ENCODE measurements around the gene ZNF462. TPM values are rescaled to one million over a fixed set of nuclear protein-coding genes. Genes with fewer than 3 reads are reported as not detected.

ZNF462 gene
- total RNA-seq, 2 donors from 2014 or later: 33.4 to 41.6 TPM

DNA sequence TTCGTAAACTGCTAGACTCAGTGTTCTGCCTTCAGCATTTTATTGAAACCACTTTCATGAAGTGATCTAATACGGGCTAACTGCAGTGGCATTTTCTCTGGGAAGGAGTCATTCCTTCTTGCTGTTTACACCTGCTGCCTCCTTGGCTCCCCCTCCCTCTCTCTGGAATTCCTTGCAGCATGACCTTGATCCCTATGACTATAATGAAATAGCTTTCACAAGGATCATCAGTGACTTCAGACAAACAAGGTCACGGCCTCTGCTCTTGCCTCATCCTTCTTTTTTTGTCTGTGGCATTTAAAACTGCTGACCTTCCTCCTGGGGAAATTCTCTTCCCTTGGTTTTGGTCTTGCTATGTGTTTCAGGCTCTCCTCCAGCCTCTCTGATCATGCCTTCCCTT lies 90.2 kb downstream of the ZNF462 start:
- DNase-seq (no peak), ATAC-seq (peak; percentile 28)
- intact Hi-C loops (cut with DNase I, micrococcal nuclease): no loop called here

DNA sequence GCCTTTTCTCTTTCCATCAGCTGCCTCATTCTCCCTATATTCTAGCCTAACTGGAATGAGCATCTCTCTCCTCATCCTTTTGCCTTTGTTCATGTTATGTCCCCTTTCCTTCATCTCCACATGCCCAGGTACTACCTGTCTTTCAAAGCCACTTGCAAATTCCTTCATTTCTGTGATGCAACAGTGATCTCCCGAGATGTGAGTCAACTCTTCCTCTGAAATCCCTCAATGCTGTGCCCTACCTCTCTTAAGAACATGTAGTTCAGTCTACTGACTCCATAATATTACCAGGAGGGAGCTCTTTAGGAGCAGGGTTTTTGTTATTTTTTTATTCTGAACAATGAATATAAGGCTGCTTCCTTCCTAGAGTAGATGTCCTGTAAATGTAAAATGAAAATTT lies 91.6 kb downstream of the ZNF462 start:
- ATAC-seq (no peak), DNase-seq (no peak)
- intact Hi-C loops (cut with DNase I, micrococcal nuclease): no loop called here

- intact Hi-C loops (cut with DNase I, micrococcal nuclease): no loop called here
- ATAC-seq (no peak), DNase-seq (no peak)
These were observed 92.2 kb downstream of the ZNF462 start for GRCh38 chr9:106954974-106955850.

GRCh38 chr9:106956971-106957370 lies 94.0 kb downstream of the ZNF462 start:
- DNase-seq: no peak
- no peak for ATAC-seq
- intact Hi-C loops (cut with DNase I, micrococcal nuclease): no loop called here

DNA sequence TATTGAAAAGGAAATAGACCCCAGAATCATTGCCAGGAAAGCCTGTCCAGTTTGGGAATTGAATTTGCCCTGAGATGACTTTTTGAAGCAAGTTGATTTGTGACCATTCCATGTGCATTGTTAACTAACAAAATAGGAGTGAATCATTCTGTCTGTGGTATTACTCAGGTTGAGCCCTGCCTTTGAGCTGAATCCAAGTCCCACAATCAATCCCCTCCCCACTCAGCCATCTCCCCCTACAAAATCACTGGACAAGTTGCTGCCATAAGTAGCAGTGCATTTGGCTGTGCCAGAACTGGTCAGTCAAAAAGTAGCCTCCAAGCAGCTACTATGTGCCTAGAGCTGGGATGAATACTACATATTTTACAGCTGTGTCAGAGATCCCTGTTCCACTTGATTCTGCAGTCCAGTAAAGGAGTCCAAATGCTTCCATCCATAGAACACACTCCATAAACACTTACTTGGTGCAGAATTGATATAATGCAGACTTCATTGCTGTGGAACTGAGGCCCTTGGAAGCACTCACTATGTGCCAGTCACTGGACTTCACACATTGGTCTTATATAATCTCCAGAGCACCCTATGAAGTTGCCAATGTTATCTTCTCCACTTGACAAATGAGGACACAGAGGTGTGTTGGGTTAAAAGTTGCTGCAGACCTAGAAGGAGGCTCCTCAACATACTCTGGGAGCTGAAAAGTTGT lies 96.1 kb downstream of the ZNF462 start:
- no peak for ATAC-seq
- intact Hi-C loops (cut with DNase I, micrococcal nuclease): no loop called here
- DNase-seq: no peak

DNA sequence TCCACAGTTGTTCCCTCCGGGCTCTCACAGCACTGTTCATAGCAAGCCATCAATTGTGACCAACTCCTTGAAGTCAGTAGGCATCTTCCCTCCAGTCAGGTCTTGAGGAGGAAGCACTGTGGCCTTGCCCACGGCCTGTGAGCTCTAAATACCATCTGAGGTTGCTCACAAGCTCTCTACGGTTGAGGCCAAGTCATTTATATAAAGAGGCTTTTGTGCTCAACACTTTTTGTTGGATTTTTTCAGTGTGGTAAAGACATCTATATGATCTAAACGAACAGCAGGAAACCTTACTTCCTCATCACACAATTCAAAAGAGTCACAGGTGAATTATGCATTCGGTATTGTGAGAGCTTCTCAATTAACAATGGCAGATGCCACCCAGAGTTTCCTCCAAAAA lies 97.3 kb downstream of the ZNF462 start:
- no peak for DNase-seq
- no peak for ATAC-seq
- intact Hi-C loops (cut with DNase I, micrococcal nuclease): no loop called here

DNA sequence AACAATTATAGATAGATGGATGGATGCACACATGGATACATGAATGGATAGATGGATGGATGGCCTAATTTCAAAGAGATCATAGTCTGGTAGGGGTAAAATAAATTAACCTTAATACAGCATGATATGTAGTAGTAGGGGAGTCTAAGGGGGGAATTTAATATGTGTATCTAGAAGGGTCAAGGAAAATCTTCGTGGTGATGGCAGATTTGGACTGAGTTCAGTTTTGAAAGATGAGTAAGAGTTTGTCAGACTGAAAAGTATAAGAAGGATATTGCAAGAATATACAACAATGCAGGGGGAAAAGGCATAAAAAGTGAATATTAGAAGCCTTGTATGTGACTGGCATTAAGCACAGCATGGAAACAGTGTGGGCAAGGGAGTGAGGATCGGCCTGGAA lies 98.7 kb downstream of the ZNF462 start:
- ATAC-seq: no peak
- intact Hi-C loops (cut with DNase I, micrococcal nuclease): no loop called here
- DNase-seq: no peak

DNA sequence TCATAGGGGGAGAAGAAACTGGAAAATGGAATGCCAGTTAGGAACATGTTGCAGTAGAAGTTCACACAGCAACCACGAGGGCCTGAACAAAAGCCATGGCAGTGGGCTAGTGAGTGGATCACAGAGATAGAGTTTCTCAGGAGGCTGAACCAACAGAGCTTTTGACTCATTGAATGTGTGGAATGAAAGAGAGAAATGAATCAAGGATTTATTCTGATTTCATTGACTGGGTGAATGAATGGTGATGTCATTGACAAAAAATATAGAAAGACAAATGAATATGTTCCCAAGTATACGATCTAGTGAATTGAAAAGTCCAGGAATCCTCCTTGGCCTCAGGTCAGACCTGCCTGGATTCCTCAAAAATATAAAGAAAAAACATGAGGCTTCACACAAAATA lies 99.2 kb downstream of the ZNF462 start:
- intact Hi-C loops (cut with DNase I, micrococcal nuclease): no loop called here
- no peak for ATAC-seq
- no peak for DNase-seq

- no peak for ATAC-seq
- intact Hi-C loops (cut with DNase I, micrococcal nuclease): no loop called here
- DNase-seq: no peak
These were observed 99.8 kb downstream of the ZNF462 start for GRCh38 chr9:106962615-106963363.

DNA sequence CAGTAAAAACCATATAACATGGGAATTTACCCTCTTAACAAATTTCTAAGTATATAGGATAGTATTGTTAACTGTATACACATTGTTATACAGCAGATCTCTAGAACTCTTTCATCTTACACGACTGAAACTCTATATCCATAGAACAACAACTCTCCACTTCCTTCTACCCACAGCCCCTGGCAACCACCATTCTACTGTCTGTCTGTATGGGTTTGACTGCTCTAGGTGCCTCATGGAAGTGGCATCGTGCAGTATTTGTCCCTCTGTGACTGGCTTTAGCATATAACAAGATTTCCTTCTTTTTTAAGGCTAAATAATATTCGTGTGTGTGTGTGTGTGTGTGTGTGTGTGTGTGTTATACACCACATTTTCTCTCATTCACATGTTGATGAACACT lies 100.7 kb downstream of the ZNF462 start:
- ATAC-seq (no peak), DNase-seq (no peak)
- intact Hi-C loops (cut with DNase I, micrococcal nuclease): no loop called here

- ATAC-seq: no peak
- intact Hi-C loops (cut with DNase I, micrococcal nuclease): no loop called here
- no peak for DNase-seq
These were observed 101.4 kb downstream of the ZNF462 start for GRCh38 chr9:106964329-106964728.

GRCh38 chr9:106964822-106965525 lies 102.0 kb downstream of the ZNF462 start:
- DNase-seq (no peak), ATAC-seq (no peak)
- intact Hi-C loops (cut with DNase I, micrococcal nuclease): no loop called here

DNA sequence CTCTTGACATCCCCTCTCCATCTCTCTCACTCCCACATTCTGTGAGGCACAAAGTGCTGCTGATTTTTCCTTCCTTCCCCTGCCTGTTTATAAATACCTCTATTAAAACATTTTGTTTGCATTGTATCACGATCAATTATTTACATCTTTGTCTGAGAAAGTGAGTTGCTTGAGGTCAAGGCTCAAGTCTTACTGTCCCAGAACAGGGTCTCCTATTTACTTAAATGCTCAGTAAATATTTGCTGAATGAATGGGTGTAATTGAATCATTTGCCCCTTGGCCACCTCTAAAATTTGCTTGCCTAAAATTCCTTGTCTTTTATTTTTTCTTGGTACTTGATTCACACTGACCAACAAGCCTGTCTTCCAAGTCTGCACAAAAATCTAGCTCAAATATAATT lies 103.5 kb downstream of the ZNF462 start:
- DNase-seq (no peak), ATAC-seq (no peak)
- intact Hi-C loops (cut with DNase I, micrococcal nuclease): no loop called here

DNA sequence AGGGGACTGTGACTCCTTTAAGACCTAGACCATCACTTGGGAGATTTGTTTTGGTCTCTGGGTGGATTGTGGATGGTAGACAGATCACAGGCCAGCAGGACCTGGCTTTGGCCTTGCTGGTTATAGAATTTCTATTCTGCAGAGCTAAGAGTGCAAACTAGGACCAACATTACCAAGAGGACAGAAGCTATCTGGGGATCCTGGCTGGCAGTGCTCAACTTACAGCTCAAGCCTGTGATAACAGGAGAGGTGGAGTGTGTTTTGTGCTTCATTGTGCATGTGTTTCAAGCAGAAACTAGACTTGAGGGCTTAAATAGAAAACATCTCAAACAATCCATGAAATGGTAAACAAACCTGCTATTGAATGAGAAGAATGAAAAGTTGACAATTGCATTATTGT lies 106.7 kb downstream of the ZNF462 start:
- DNase-seq: no peak
- ATAC-seq: no peak
- intact Hi-C loops (cut with DNase I, micrococcal nuclease): no loop called here

GRCh38 chr9:106970219-106970975 lies 107.4 kb downstream of the ZNF462 start:
- intact Hi-C loops (cut with DNase I, micrococcal nuclease): no loop called here
- no peak for DNase-seq
- ATAC-seq: no peak

- ATAC-seq: no peak
- intact Hi-C loops (cut with DNase I, micrococcal nuclease): no loop called here
- no peak for DNase-seq
These were observed 108.1 kb downstream of the ZNF462 start for GRCh38 chr9:106970976-106971457.

- DNase-seq: no peak
- ATAC-seq: no peak
- intact Hi-C loops (cut with DNase I, micrococcal nuclease): no loop called here
These were observed 109.1 kb downstream of the ZNF462 start for GRCh38 chr9:106972082-106972481.

DNA sequence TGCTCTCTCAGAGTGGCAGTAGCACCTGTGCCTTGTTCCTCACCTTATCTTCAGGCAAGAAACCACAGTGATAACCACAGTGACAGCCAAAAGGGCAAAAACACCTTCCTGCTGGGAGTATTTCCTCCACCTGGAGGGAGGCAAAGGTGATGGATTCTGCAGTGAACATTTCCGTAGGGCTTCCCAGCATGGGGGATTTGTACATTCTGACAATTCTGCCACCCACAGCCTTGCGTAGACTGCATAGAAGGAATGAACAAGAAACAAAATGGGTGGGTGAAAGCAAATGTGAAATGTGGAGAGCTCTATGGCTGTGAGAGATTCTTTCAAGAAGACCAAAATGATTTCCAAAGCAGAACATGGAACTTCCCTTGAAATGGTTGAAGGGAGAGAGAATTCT lies 111.4 kb downstream of the ZNF462 start:
- DNase-seq (no peak), ATAC-seq (no peak)
- intact Hi-C loops (cut with DNase I, micrococcal nuclease): no loop called here

Measured in left colon (tissue), 2 donors.